ENCODE measurements around the gene SYT2.
"Not testable (repeated sequence)": the region's sequence is repeated elsewhere in the genome, so short reads cannot be mapped to it uniquely, and the experiment has no call there.

Gene SYT2

GRCh38 chr1:202628646-202629215 is 81.5 kb downstream of the SYT2 start:
- no peak overlapping the region for H3K4me3 ChIP-seq (replicated peaks; ENCODE audit: low read depth, low read length)
- no peak for TF ChIP-seq CTCF (IDR thresholded peaks at IDR 0.05; ENCODE audit: low read depth, low read length, missing control alignments)
- no peak for DNase-seq (ENCODE audit: extremely low read depth, low read depth)

- no peak for TF ChIP-seq CTCF (IDR thresholded peaks at IDR 0.05; ENCODE audit: low read depth, low read length, missing control alignments)
- H3K4me3 ChIP-seq (replicated peaks; ENCODE audit: low read depth, low read length), result no peak overlapping the region
- no peak for DNase-seq (ENCODE audit: extremely low read depth, low read depth)
These were observed 82.3 kb downstream of the SYT2 start for GRCh38 chr1:202627841-202628565.

DNA sequence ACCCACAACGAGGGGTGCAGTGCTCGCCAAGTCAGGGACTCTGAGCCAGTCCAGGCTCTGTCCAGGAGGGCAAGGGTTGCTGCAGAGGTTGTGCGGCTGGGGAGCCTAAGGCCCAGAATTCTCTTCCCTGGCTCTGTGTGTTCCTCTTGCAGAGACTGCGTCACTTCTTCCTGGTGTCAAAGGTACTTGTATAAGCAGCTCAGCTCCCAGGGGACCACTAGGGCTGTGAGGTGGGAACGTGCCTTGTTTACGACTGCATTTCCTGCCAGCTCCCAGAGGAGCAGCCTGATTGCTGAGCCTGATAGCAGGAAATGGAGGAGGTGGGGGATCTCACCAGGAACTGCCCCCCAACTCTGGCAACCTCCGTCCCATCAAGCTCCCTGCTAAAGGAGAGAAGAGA is 83.2 kb downstream of the SYT2 start:
- DNase-seq (ENCODE audit: extremely low read depth, low read depth); H3K4me3 ChIP-seq (replicated peaks; ENCODE audit: low read depth, low read length): not testable (repeated sequence)

DNA sequence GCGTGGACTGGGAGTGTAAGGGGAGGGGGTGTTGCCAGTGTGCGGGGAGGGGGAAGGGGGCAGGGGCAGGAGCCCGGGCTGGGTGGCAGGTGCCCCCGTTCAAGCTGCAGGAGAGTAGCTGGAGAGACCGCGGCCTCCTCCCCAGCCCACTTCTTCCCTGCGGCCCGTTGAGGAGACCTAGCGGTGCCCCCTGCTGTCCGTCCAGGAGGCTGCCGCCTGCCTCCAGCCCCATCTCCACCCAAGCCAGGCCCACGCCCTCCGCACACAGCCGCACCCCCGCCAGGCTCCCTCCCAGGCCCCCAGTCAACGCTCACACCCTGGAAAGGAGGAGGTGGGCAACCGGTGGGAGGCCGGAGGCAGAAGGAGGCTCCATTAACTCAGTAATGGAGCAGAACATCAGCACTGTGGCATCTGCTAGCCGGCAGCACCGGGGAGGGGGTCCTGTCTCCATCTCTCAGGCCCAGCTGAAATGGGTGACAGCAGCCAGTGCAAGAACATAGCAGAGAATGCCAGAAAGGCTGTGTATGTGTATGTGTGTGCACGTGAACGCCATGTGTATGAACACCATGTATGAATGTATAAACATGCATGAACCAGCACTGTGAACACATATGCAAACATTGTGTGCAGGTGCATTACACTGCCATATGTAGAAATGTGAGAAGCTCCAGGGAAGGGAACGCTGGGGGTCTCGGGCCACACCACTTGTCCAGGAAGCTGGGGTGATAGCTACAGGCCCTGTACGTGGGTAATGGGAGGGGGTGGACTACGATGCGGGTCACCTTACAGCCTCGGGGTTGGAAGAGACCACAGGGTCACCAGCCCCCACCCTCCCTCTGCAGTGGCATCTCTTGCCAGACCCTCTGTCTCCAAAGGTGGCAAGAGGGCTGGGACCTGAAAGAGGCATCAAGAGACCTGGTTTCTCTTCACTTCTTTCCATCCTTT is 84.6 kb downstream of the SYT2 start:
- no peak overlapping the region for H3K4me3 ChIP-seq (replicated peaks; ENCODE audit: low read depth, low read length)
- DNase-seq (ENCODE audit: extremely low read depth, low read depth), result no peak
- TF ChIP-seq CTCF (IDR thresholded peaks at IDR 0.05; ENCODE audit: low read depth, low read length, missing control alignments), result peak; percentile 59

DNA sequence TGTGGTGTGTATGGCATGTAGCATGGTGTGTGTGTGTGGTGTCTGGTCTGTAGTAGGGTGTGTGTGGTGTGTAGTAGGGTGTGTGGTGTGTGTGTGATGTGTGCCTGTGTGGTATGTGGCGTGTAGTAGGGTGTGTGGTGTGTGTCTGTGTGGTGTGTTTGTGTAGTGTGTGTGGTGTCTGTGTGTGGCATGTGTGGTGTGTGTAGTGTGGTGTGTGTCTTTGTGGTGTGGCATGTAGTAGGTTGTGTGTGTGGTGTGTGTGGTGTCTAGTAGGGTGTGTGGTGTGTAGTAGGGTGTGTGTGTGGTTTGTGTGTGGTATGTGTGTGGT is 85.5 kb downstream of the SYT2 start:
- TF ChIP-seq CTCF (IDR thresholded peaks at IDR 0.05; ENCODE audit: low read depth, low read length, missing control alignments), result no peak
- no peak for DNase-seq (ENCODE audit: extremely low read depth, low read depth)

GRCh38 chr1:202624088-202624780 is 86.0 kb downstream of the SYT2 start:
- no peak for TF ChIP-seq CTCF (IDR thresholded peaks at IDR 0.05; ENCODE audit: low read depth, low read length, missing control alignments)
- H3K4me3 ChIP-seq (replicated peaks; ENCODE audit: low read depth, low read length), result no peak overlapping the region
- no peak for DNase-seq (ENCODE audit: extremely low read depth, low read depth)

More for the DNA sequence above, 85.5 kb downstream of the SYT2 start:
- H3K4me3 ChIP-seq (replicated peaks; ENCODE audit: low read depth, low read length), result no peak overlapping the region

- H3K4me3 ChIP-seq (replicated peaks; ENCODE audit: low read depth, low read length); DNase-seq (ENCODE audit: extremely low read depth, low read depth): not testable (repeated sequence)
These were observed 86.8 kb downstream of the SYT2 start for GRCh38 chr1:202623476-202623875.

All from HFF-Myc (cell line).